MM.1S (cell line): ENCODE data around the gene CNTN5.

ENCODE experiments used
- EZH2 ChIP-seq: fragments of 300-600 bp; sonication (generic); optimal IDR thresholded peaks from 2 replicates; pipeline ENCODE3; 2017; ENCODE audit warnings: low read depth, mild to moderate bottlenecking, antibody characterized with exemption, low read length, mixed read lengths
- TF ChIP-seq, protein P1 (sequence below): fragments of 300-600 bp; sonication (generic); IDR thresholded peaks from 2 replicates; pipeline ENCODE4 v1.5.1; 2016; ENCODE audit warnings: antibody characterized with exemption, low read length, mixed read lengths

DNA sequence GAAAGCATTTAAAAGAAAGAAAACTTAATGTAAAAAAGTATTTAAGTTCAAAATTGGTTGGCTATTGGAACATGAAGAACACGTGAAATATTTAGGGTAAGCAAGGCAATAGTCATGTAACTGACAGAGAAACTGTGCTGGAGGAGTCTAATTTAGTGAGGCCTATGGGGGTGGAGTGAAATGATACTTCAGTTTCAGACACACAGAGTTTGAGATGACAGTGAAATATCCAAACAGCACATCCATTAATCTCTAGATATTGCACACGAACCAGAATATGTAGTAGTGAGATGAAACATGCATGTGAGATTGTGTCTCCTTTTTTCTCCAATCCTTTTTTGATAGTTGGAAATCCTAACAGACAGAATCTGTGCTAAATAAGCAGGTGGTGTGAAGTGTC, 739.0 kb downstream of the CNTN5 start:
- TF ChIP-seq, protein P1, sequence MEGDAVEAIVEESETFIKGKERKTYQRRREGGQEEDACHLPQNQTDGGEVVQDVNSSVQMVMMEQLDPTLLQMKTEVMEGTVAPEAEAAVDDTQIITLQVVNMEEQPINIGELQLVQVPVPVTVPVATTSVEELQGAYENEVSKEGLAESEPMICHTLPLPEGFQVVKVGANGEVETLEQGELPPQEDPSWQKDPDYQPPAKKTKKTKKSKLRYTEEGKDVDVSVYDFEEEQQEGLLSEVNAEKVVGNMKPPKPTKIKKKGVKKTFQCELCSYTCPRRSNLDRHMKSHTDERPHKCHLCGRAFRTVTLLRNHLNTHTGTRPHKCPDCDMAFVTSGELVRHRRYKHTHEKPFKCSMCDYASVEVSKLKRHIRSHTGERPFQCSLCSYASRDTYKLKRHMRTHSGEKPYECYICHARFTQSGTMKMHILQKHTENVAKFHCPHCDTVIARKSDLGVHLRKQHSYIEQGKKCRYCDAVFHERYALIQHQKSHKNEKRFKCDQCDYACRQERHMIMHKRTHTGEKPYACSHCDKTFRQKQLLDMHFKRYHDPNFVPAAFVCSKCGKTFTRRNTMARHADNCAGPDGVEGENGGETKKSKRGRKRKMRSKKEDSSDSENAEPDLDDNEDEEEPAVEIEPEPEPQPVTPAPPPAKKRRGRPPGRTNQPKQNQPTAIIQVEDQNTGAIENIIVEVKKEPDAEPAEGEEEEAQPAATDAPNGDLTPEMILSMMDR, result no peak
- no peak for TF ChIP-seq EZH2
